GM12801 (cell line): ENCODE measurements around the gene OVOL1.

Experiments
- TF ChIP-seq, protein P1 (sequence below): IDR thresholded peaks from one replicate; pipeline ENCODE4 v1.5.1; 2011; ENCODE audit warnings: control low read depth; ENCODE audit not compliant: insufficient read length; ENCODE audit errors: extremely low read depth

OVOL1 gene

DNA sequence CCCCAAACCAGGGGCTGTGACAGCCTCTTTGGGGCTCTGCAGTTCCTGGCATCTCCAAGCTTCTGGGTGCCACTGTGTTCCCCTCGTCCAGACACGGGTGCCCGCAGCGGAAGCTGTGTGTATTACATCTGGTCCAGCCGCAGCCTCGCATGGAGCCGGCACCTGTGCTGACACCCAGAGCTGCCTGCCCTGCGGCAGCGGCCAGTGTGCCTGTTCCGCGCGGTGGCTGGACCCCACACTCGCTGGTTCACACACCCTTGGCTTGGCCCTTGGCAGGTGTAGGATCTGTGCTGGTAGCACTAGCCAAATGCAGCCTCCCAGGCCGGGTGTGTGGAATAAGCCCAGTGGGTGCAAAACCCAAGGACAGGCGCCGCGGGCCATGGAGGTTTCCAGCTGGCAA lies 41.8 kb upstream of the OVOL1 start:
- TF ChIP-seq, protein P1, sequence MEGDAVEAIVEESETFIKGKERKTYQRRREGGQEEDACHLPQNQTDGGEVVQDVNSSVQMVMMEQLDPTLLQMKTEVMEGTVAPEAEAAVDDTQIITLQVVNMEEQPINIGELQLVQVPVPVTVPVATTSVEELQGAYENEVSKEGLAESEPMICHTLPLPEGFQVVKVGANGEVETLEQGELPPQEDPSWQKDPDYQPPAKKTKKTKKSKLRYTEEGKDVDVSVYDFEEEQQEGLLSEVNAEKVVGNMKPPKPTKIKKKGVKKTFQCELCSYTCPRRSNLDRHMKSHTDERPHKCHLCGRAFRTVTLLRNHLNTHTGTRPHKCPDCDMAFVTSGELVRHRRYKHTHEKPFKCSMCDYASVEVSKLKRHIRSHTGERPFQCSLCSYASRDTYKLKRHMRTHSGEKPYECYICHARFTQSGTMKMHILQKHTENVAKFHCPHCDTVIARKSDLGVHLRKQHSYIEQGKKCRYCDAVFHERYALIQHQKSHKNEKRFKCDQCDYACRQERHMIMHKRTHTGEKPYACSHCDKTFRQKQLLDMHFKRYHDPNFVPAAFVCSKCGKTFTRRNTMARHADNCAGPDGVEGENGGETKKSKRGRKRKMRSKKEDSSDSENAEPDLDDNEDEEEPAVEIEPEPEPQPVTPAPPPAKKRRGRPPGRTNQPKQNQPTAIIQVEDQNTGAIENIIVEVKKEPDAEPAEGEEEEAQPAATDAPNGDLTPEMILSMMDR, result no peak

DNA sequence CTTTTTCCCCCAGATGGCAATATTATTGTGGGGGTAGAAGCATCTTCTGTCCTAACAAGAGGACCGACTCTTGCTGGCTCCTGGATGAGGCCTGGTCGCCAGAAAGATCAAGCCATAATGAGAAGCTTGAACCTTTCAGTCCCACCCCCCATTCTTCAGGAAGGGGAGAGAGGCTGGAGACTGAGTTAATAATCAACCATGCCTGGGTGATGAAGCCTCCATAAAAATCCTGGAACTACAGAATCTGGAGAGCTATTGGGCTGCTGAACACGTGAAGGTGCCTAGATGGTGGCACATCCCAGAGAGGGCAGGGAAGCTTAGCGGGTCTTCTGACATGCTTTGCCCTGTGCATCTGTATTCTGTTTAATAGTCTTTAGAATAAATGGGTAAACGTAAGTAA lies 22.4 kb upstream of the OVOL1 start:
- TF ChIP-seq, protein P1, result no peak

DNA sequence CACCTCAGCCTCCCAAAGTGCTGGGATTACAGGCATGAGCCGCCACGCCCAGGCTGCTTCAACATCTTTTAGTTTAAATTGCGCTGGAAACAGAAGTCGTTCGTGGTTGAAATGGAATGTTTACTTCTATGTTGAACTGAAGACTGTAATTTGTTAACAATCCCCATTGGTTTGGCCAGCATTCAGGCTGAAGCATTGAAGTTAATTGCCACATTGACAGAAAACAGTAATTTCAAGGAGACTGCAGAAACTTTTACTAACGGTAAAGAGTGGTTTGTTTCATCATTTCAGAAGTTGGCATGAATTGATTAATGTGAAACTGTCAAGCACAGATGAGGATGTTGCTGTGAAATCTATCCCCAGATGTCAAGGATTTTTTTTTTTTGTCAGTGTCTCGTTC lies 20.3 kb upstream of the OVOL1 start:
- TF ChIP-seq, protein P1, result no peak

DNA sequence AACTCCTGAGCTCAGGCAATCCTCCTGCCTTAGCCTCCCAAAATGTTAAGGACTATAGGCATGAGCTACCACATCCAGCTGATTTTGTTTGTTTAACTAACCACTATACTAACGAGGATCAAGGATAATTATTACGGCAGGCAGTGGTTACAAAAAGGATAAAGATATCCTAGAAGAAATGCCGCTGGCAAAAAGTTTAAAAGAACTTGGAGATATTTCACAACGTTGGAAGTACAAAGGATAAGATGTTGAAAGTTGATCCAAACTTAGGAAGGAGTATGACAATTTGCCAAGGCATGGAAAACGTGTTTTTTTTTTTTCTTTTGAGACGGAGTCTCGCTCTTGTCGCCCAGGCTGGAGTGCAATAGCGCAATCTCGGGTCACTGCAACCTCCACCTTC lies 19.5 kb upstream of the OVOL1 start:
- TF ChIP-seq, protein P1, result no peak

DNA sequence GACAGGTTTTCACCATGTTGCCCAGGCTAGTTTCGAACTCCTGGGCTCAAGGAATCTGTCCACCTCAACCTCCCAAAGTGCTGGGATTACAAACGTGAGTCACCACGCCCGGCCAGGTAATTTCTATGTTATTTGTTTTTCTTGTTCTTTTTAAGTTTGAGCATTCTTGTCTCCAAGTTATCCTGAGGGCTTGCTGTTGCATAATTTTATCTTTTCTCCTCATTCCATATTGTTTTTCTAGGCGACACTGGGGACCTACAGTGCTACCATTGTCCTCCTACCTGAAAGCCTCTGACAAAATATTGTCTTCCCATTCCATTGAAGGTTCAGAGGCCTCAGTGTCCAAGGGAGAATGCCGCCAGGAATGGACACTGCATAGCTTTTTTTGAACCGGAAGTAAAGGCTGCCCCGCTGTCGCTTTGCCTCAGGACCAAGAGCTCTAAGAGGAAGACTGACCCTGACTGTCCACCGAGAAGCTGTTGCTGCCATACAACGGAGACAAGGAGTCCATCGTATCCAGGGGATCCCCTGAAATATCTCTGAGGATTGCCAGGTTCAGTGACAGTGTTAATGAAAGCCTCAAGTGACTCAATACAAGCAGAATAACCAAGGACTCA lies 15.8 kb upstream of the OVOL1 start:
- TF ChIP-seq, protein P1, result no peak

DNA sequence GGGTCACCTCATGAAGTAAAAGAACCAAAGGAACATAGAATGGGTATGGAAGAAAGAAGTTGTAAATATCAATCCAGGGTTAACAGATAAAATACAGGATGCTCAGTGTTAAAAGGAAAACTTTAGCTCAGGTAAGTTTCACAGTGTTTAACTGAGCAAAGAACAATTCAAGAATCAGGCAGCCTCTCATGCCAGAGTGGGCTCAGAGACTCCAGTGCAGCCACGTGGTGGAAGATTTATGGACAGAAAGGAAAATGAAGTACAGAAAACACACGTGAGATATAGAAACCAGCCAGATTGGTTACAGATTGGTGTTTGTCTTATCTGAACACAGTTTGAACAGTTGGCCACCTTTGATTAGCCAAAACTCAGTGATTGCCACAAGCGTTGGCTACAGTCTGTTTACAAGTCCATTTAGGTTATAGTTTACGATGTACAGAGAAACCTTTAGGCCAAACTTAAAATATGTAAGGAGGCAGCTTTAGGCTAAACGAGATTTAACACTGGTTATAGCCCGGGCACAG lies 15.2 kb upstream of the OVOL1 start:
- TF ChIP-seq, protein P1, result no peak

DNA sequence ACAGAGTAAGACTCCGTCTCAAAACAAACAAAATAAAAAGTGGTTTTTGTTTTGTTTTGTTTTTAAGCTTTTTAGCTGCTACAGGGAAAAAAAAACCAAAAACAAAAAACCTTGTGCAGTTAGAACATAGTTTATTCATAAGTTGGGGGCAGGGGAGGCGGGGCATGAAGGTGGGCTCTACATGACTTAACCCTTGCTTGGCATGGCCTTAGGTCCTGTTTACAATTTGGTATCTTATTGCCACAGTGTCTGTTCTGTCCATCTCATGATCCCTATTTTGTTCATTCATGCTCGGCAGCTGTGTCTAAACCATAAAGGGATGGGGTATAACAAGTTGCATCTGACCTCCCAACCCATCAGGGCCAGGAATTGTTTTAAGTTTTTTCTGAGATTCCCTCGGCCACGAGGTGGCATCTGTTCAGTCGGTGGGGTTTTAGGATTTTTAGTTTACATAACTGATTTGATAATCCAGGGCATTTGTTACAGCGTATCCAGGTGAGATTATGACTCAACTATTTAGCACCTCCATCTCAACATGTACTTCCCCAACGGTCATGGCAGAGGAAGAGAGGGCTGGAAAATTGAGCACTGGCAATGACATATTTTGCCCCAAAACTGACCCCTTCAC lies 13.0 kb upstream of the OVOL1 start:
- TF ChIP-seq, protein P1, result no peak
